GM23338 (cell line): ENCODE results near the gene ERC1.

Source experiments
- CREB1 ChIP-seq: fragments of 250-450 bp; sonication (Bioruptor Pico); IDR thresholded peaks from 2 replicates; pipeline ENCODE4 v1.5.0; 2020; ENCODE audit warnings: low read depth, mild to moderate bottlenecking, moderate library complexity
- EZH2 ChIP-seq: fragments of 200-600 bp; sonication (generic); IDR thresholded peaks from one replicate; pipeline ENCODE4 v1.8.0; 2017; ENCODE audit warnings: antibody characterized with exemption, mild to moderate bottlenecking, low read depth; ENCODE audit not compliant: unreplicated experiment
- JUNB ChIP-seq: IDR thresholded peaks from one replicate; pipeline ENCODE4 v1.6.1; 2016; ENCODE audit warnings: antibody characterized with exemption; ENCODE audit not compliant: unreplicated experiment
- POLR2AphosphoS5 ChIP-seq: IDR thresholded peaks from 2 replicates; pipeline ENCODE4 v1.6.1; 2016; ENCODE audit warnings: antibody characterized with exemption, low read depth
- ZNF114 ChIP-seq: fragments of 250-450 bp; sonication (Bioruptor Pico); IDR thresholded peaks from 2 replicates; pipeline ENCODE4 v1.5.0; 2020; ENCODE audit warnings: mild to moderate bottlenecking, moderate library complexity
- ZNF331 ChIP-seq: fragments of 250-450 bp; sonication (Bioruptor Pico); IDR thresholded peaks from 2 replicates; pipeline ENCODE4 v1.5.0; 2020; ENCODE audit warnings: low read depth, mild to moderate bottlenecking, moderate library complexity
- TF ChIP-seq, protein P1 (sequence below), 2 experiments: fragments of 200-600 bp in 1 of 2; sonication (generic) in 1 of 2; conservative IDR thresholded peaks; 2 replicates each; pipeline versions ENCODE4 v1.5.1 to v1.6.1; 2016 to 2017; ENCODE audit warnings: antibody characterized with exemption in 2 of 2, low read depth in 2 of 2, mild to moderate bottlenecking in 2 of 2, moderate library complexity in 1 of 2
- TF ChIP-seq, protein P2 (sequence below): IDR thresholded peaks from one replicate; pipeline ENCODE4 v1.6.1; 2018; ENCODE audit warnings: antibody characterized with exemption; ENCODE audit not compliant: unreplicated experiment

DNA sequence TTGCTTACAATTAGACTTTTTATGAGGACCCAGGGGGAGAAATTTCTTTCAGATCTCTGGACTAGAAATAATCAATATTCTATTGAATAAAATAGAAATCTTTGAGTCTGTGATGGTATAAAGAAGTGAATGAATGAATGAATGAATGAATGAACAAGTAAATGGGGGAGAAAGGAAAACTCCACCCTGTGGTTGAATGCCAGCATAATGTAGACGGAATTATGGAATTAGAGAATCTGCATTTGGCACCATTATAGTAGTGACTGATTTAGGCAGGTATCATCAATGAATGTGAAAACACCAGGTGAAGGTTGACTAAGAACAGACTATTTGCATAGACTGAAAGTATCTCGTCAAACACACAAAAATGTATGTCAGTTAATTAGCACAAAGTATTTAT, 468.3 kb downstream of the ERC1 start:
- TF ChIP-seq, protein P1, sequence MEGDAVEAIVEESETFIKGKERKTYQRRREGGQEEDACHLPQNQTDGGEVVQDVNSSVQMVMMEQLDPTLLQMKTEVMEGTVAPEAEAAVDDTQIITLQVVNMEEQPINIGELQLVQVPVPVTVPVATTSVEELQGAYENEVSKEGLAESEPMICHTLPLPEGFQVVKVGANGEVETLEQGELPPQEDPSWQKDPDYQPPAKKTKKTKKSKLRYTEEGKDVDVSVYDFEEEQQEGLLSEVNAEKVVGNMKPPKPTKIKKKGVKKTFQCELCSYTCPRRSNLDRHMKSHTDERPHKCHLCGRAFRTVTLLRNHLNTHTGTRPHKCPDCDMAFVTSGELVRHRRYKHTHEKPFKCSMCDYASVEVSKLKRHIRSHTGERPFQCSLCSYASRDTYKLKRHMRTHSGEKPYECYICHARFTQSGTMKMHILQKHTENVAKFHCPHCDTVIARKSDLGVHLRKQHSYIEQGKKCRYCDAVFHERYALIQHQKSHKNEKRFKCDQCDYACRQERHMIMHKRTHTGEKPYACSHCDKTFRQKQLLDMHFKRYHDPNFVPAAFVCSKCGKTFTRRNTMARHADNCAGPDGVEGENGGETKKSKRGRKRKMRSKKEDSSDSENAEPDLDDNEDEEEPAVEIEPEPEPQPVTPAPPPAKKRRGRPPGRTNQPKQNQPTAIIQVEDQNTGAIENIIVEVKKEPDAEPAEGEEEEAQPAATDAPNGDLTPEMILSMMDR (conservative IDR thresholded peaks at IDR 0.05; ENCODE audit: low read depth in 2 of 2) = no peak
- TF ChIP-seq EZH2 (no peak), POLR2AphosphoS5 (no peak), ZNF331 (CRISPR knock-in tag) (no peak), ZNF114 (CRISPR knock-in tag) (no peak), CREB1 (CRISPR knock-in tag) (no peak), JUNB (no peak)
- TF ChIP-seq, protein P2, sequence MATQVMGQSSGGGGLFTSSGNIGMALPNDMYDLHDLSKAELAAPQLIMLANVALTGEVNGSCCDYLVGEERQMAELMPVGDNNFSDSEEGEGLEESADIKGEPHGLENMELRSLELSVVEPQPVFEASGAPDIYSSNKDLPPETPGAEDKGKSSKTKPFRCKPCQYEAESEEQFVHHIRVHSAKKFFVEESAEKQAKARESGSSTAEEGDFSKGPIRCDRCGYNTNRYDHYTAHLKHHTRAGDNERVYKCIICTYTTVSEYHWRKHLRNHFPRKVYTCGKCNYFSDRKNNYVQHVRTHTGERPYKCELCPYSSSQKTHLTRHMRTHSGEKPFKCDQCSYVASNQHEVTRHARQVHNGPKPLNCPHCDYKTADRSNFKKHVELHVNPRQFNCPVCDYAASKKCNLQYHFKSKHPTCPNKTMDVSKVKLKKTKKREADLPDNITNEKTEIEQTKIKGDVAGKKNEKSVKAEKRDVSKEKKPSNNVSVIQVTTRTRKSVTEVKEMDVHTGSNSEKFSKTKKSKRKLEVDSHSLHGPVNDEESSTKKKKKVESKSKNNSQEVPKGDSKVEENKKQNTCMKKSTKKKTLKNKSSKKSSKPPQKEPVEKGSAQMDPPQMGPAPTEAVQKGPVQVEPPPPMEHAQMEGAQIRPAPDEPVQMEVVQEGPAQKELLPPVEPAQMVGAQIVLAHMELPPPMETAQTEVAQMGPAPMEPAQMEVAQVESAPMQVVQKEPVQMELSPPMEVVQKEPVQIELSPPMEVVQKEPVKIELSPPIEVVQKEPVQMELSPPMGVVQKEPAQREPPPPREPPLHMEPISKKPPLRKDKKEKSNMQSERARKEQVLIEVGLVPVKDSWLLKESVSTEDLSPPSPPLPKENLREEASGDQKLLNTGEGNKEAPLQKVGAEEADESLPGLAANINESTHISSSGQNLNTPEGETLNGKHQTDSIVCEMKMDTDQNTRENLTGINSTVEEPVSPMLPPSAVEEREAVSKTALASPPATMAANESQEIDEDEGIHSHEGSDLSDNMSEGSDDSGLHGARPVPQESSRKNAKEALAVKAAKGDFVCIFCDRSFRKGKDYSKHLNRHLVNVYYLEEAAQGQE = no peak
